HEK293 (cell line): Measurements from ENCODE around the gene HGD.

ENCODE experiments used
- MEIS1 ChIP-seq: sonication (generic); formaldehyde crosslinking; IDR thresholded peaks from 2 replicates; pipeline ENCODE4 v1.8.1; 2022; ENCODE audit warnings: missing genetic modification reagents, mild to moderate bottlenecking, borderline replicate concordance
- PRDM10 ChIP-seq: fragments of 450-650 bp; formaldehyde crosslinking; IDR thresholded peaks from 2 replicates; pipeline ENCODE4 v1.5.1; 2016; ENCODE audit warnings: missing biosample characterization, missing genetic modification characterization
- ZBTB49 ChIP-seq: fragments of 450-650 bp; formaldehyde crosslinking; IDR thresholded peaks from 2 replicates; pipeline ENCODE4 v1.5.1; 2016; ENCODE audit warnings: missing biosample characterization, missing genetic modification characterization, low read depth
- ZFP69B ChIP-seq: fragments of 450-650 bp; formaldehyde crosslinking; IDR thresholded peaks from 2 replicates; pipeline ENCODE4 v1.5.1; 2016; ENCODE audit warnings: missing biosample characterization, missing genetic modification characterization
- ZNF354C ChIP-seq: fragments of 450-650 bp; formaldehyde crosslinking; IDR thresholded peaks from 2 replicates; pipeline ENCODE4 v1.5.1; 2016; ENCODE audit warnings: missing biosample characterization, missing genetic modification characterization, low read depth, borderline replicate concordance
- ZNF670 ChIP-seq: fragments of 450-650 bp; formaldehyde crosslinking; IDR thresholded peaks from 2 replicates; pipeline ENCODE4 v1.5.1; 2016; ENCODE audit warnings: missing biosample characterization, missing genetic modification characterization, low read depth
- ZNF791 ChIP-seq: fragments of 450-650 bp; formaldehyde crosslinking; IDR thresholded peaks from 2 replicates; pipeline ENCODE4 v1.5.1; 2016; ENCODE audit warnings: missing biosample characterization, missing genetic modification characterization

GRCh38 chr3:120684896-120685295 lies 2.9 kb upstream of the HGD start:
- TF ChIP-seq ZNF670 (tag by site-specific recombination) (no peak), MEIS1 (CRISPR knock-in tag) (no peak), ZNF354C (no peak), ZFP69B (tag by site-specific recombination) (no peak), PRDM10 (no peak), ZNF791 (tag by site-specific recombination) (no peak), ZBTB49 (no peak)
